B cell (primary cell): ENCODE results near the gene MICA. TPM values are rescaled to one million over a fixed set of nuclear protein-coding genes. Genes with fewer than 3 reads are reported as not detected.

Source experiments
- ATAC-seq: fragments of 200-7000 bp; cut with Tn5 transposase; one replicate; pipeline ENCODE4 v1.10.0; 2021; ENCODE audit warnings: low read depth, mild to moderate bottlenecking, moderate number of reproducible peaks, moderate library complexity
- CTCF ChIA-PET: fragments of 350-600 bp; sonication (Branson Sonifier 250); formaldehyde crosslinking; loops from one replicate; lab custom pipeline; 2021; ENCODE audit warnings: antibody characterized with exemption, inconsistent platforms; lab: Charles Lee
- POLR2A ChIA-PET: fragments of 350-600 bp; sonication (Branson Sonifier 250); formaldehyde crosslinking; loops from one replicate; lab custom pipeline; 2021; ENCODE audit warnings: antibody characterized with exemption; lab: Charles Lee
- DNase-seq: peaks from one replicate; pipeline ENCODE4 v3.0.0; 2013
- H2AFZ ChIP-seq: 2 replicates; pipeline ENCODE4 v1.6.1; 2012; ENCODE audit warnings: mild to moderate bottlenecking, low read depth, low read length; ENCODE audit not compliant: insufficient read depth, poor library complexity, severe bottlenecking
- H3K27ac ChIP-seq, 2 donors: 1 replicate in 1 of 2; 2 replicates in 1 of 2; pipeline ENCODE4 v1.5.1; 2012 to 2013; ENCODE audit warnings: low read length in 2 of 2, mild to moderate bottlenecking in 2 of 2, moderate library complexity in 1 of 2
- H3K27me3 ChIP-seq, 4 experiments: fragments of 200-600 bp in 1 of 4; sonication (generic) in 1 of 4; replicated peaks in 1 of 4; 1 replicate in 2 of 4; 2 replicates in 2 of 4; pipeline versions ENCODE4 v1.6.1 to v1.7.0; 2013 to 2016; ENCODE audit warnings: low read length in 3 of 4, mild to moderate bottlenecking in 2 of 4, mixed read lengths in 1 of 4, moderate library complexity in 1 of 4; ENCODE audit not compliant: insufficient read depth in 4 of 4, control insufficient read depth in 3 of 4; ENCODE audit errors: control extremely low read depth in 1 of 4
- H3K36me3 ChIP-seq, 2 experiments: replicated peaks in 1 of 2; 1 replicate in 1 of 2; 2 replicates in 1 of 2; pipeline versions ENCODE4 v1.6.1 to v1.7.1; 2013; ENCODE audit warnings: low read length in 1 of 2; ENCODE audit not compliant: insufficient read depth in 2 of 2, control insufficient read depth in 1 of 2; ENCODE audit errors: control extremely low read depth in 1 of 2, extremely low read depth in 1 of 2
- H3K4me1 ChIP-seq, 2 donors: fragments of 200-600 bp in 1 of 2; sonication (generic) in 1 of 2; 1 replicate in 1 of 2; 2 replicates in 1 of 2; pipeline versions ENCODE4 v1.5.1 to v1.6.1; 2013 to 2017; ENCODE audit warnings: low read length in 2 of 2; ENCODE audit not compliant: control insufficient read depth in 2 of 2, insufficient read depth in 2 of 2
- H3K4me2 ChIP-seq: replicated peaks from 2 replicates; pipeline ENCODE3; 2012; ENCODE audit warnings: mild to moderate bottlenecking, low read depth, low read length; ENCODE audit not compliant: poor library complexity, severe bottlenecking
- H3K4me3 ChIP-seq, 5 experiments: fragments of 200-600 bp in 1 of 5; sonication (generic) in 1 of 5; 1 replicate in 3 of 5; 2 replicates in 2 of 5; pipeline versions ENCODE4 v1.5.1 to v1.7.0; 2011 to 2016; ENCODE audit warnings: low read length in 4 of 5, mild to moderate bottlenecking in 4 of 5, low read depth in 2 of 5, control low read depth in 1 of 5, moderate library complexity in 1 of 5; ENCODE audit not compliant: insufficient read depth in 1 of 5; ENCODE audit errors: control extremely low read depth in 1 of 5, extremely low read depth in 1 of 5
- H3K79me2 ChIP-seq: fragments of 200-600 bp; sonication (generic); one replicate; pipeline ENCODE4 v1.6.0; 2016; ENCODE audit warnings: low read length; ENCODE audit not compliant: control insufficient read depth, insufficient read depth
- H3K9ac ChIP-seq: fragments of 200-600 bp; sonication (generic); 2 replicates; pipeline ENCODE4 v1.6.1; 2017; ENCODE audit warnings: mild to moderate bottlenecking, low read length, moderate library complexity
- H3K9me3 ChIP-seq, 3 donors: one replicate each; pipeline versions ENCODE4 v1.6.1 to v1.7.1; 2013; ENCODE audit warnings: low read length in 2 of 3; ENCODE audit not compliant: control insufficient read depth in 2 of 3, insufficient read depth in 1 of 3; ENCODE audit errors: control extremely low read depth in 1 of 3
- H4K20me1 ChIP-seq: 2 replicates; pipeline ENCODE4 v1.6.0; 2012; ENCODE audit warnings: mild to moderate bottlenecking, low read length; ENCODE audit not compliant: insufficient read depth, control insufficient read depth, poor library complexity, severe bottlenecking
- H3K27ac Mint-ChIP-seq: one replicate; pipeline ENCODE4 v1.8.0; 2021; ENCODE audit warnings: mixed read lengths
- H3K27me3 Mint-ChIP-seq: one replicate; pipeline ENCODE4 v1.8.0; 2021; ENCODE audit warnings: mixed read lengths
- H3K4me1 Mint-ChIP-seq: one replicate; pipeline ENCODE4 v1.8.0; 2021; ENCODE audit warnings: mixed read lengths
- H3K4me3 Mint-ChIP-seq: one replicate; pipeline ENCODE4 v1.8.0; 2021; ENCODE audit warnings: mixed read lengths
- H3K9me3 Mint-ChIP-seq: one replicate; pipeline ENCODE4 v1.8.0; 2022; ENCODE audit warnings: mixed read lengths; ENCODE audit not compliant: insufficient read depth
- CTCF ChIP-seq: fragments of 200-600 bp; IDR thresholded peaks from one replicate; pipeline ENCODE4 v1.8.0; 2022; ENCODE audit warnings: antibody characterized with exemption, mild to moderate bottlenecking
- EZH2 ChIP-seq: IDR thresholded peaks from 2 replicates; pipeline ENCODE4 v1.6.1; 2012; ENCODE audit warnings: borderline replicate concordance, low read depth, mild to moderate bottlenecking, moderate library complexity, low read length; ENCODE audit not compliant: insufficient read depth, poor library complexity, severe bottlenecking
- WGBS: methylation state at CpG from one replicate; pipeline ENCODE4 v1.1.5; 2013; ENCODE audit warnings: missing lambda C conversion rate; ENCODE audit not compliant: insufficient coverage; 5-methylcytosine and 5-hydroxymethylcytosine counted together
- intact Hi-C: fragments of 100-400 bp; cut with micrococcal nuclease; formaldehyde crosslinking; loops from one replicate; pipeline ENCODE4 v1.10.0; 2022
- polyA minus RNA-seq: library from RNA; depleted of rRNA, polyadenylated mRNA; stranded (reverse); fragments of >200 nt; gene quantifications from 2 replicates; pipeline ENCODE4 v1.2.3, GENCODE V29; 2012
- polyA plus RNA-seq: library from polyadenylated mRNA; depleted of rRNA; stranded (reverse); fragments of >200 nt; gene quantifications from 2 replicates; pipeline ENCODE4 v1.2.3, GENCODE V29; 2012
- total RNA-seq, 2 donors: library from RNA; stranded (reverse); fragments of 120-200 nt in 1 of 2; gene quantifications; 1 replicate in 1 of 2; 2 replicates in 1 of 2; pipeline versions ENCODE4 v1.2.3 to v1.2.4, GENCODE V29; 2013 to 2022

MICA gene
- total RNA-seq, result 13.9 and 17.1 TPM in 2 replicates
- 17.9 TPM for total RNA-seq (2013)
- 19.8 and 28.5 TPM in 2 replicates for polyA plus RNA-seq
- polyA minus RNA-seq, result 18.6 and 23.3 TPM in 2 replicates

GRCh38 chr6:31403283-31404060 lies at the start of gene MICA:
MICA (plus strand) TSS chr6:31403595; CDS start chr6:31403633, 38 bp downstream.
- DNase-seq, result peak; percentile 75
- peaks cover 30% of the 10 kb centered on the region for H4K20me1 ChIP-seq
- H3K9ac ChIP-seq, result peak within 1 kb of the TSS; percentile 73
- Mint-ChIP-seq H3K9me3 (no peaks in the 10 kb centered on the region), H3K4me1 (peaks cover 64% of the 10 kb centered on the region), H3K27me3 (no peaks in the 10 kb centered on the region), H3K27ac (peak within 1 kb of the TSS; percentile 75), H3K4me3 (peak within 1 kb of the TSS; percentile 90)
- ChIA-PET POLR2A (interaction anchor here (1.4 kb wide), 1 partner anchor 17 kb away, joined by 4 read pairs; no protein-coding TSS in a partner anchor), CTCF (interaction anchor here (1.1 to 2.6 kb wide), 3 partner anchors 19 to 217 kb away, joined by 3 to 15 read pairs (median 3); no protein-coding TSS in a partner anchor)
- H3K36me3 ChIP-seq, result no peaks in the 10 kb centered on the region
- no peak for TF ChIP-seq CTCF
- no peak for TF ChIP-seq EZH2
- peak; percentile 64 for ATAC-seq
- H3K4me2 ChIP-seq, result peak within 1 kb of the TSS; percentile 94
- intact Hi-C loops, result loop anchor here (2.0 to 5.0 kb wide), 3 partner anchors 19 to 554 kb away; partner anchors contain the start of genes HLA-B, NELFE and SKIC2
- H2AFZ ChIP-seq, result peak within 1 kb of the TSS; percentile 83
- no peaks in the 10 kb centered on the region for H3K9me3 ChIP-seq
- peaks cover 82% of the 10 kb centered on the region for H3K79me2 ChIP-seq
- H3K4me1 ChIP-seq, result peaks cover 30 to 44% of the 10 kb centered on the region in 2 donors
- peak within 1 kb of the TSS; percentile 12 to 82 for H3K27ac ChIP-seq
- 2% methylated on average over 58 of the region's 58 CpGs for WGBS
- no peaks in the 10 kb centered on the region for H3K27me3 ChIP-seq
- peak within 1 kb of the TSS; percentile 12 to 72 (median 64) for H3K4me3 ChIP-seq
